GOT3 (cell line): ENCODE measurements around the gene VPS13D.

Experiments used
- DNase-seq: peaks from one replicate; lab custom pipeline; 2025; ENCODE audit warnings: mixed read lengths; lab: John Stamatoyannopoulos, UW

VPS13D gene, protein sequence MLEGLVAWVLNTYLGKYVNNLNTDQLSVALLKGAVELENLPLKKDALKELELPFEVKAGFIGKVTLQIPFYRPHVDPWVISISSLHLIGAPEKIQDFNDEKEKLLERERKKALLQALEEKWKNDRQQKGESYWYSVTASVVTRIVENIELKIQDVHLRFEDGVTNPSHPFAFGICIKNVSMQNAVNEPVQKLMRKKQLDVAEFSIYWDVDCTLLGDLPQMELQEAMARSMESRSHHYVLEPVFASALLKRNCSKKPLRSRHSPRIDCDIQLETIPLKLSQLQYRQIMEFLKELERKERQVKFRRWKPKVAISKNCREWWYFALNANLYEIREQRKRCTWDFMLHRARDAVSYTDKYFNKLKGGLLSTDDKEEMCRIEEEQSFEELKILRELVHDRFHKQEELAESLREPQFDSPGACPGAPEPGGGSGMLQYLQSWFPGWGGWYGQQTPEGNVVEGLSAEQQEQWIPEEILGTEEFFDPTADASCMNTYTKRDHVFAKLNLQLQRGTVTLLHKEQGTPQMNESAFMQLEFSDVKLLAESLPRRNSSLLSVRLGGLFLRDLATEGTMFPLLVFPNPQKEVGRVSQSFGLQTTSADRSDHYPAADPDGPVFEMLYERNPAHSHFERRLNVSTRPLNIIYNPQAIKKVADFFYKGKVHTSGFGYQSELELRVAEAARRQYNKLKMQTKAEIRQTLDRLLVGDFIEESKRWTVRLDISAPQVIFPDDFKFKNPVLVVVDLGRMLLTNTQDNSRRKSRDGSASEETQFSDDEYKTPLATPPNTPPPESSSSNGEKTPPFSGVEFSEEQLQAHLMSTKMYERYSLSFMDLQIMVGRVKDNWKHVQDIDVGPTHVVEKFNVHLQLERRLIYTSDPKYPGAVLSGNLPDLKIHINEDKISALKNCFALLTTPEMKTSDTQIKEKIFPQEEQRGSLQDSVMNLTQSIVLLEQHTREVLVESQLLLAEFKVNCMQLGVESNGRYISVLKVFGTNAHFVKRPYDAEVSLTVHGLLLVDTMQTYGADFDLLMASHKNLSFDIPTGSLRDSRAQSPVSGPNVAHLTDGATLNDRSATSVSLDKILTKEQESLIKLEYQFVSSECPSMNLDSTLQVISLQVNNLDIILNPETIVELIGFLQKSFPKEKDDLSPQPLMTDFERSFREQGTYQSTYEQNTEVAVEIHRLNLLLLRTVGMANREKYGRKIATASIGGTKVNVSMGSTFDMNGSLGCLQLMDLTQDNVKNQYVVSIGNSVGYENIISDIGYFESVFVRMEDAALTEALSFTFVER (N-terminal part only)

DNA sequence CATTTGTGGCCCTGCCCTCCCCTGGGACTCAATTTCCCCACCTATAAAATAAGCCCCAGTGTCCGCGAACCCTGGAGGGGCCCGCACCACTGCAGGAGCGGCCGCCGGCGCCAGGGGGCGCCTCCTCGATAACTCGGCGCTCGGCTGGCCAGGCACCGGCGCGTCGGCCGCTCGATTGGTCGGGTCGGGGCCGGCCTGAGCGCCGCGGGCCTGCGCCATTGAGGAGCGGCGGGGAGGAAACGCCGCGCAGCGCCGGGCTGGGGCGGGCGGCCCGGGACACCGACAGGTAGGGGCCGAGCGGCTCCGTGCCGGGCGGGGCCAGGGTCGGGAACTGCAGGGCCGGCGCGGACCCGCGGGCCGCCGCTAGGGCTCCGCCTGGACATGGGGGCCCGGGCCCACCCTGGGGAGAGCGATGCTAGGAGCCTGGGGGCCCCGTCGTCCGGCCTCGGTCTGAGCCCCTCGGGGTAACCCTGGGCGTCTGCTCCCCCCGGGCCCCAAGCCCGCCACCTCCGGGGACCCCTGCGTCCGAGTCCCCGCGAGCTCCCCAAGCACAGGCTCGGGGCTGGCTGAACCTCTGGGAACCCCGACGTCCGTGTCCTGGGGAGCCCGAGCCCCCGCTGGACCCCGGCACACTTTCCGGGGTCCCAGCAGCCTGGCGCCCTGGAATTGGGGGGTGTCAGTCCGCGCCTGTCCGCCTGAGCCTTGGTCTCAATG, at the start of gene VPS13D:
VPS13D (plus strand) TSS at position 196 of the 714 bp plus-strand sequence. CDS start 4,237 bp downstream, outside the sequence.
- DNase-seq: peak; percentile 44

- no peak for DNase-seq
Measured at GRCh38 chr1:12180315-12180714, 49.5 kb upstream of the VPS13D start.

- DNase-seq: no peak
Measured at GRCh38 chr1:12180903-12181302, 48.9 kb upstream of the VPS13D start.

DNA sequence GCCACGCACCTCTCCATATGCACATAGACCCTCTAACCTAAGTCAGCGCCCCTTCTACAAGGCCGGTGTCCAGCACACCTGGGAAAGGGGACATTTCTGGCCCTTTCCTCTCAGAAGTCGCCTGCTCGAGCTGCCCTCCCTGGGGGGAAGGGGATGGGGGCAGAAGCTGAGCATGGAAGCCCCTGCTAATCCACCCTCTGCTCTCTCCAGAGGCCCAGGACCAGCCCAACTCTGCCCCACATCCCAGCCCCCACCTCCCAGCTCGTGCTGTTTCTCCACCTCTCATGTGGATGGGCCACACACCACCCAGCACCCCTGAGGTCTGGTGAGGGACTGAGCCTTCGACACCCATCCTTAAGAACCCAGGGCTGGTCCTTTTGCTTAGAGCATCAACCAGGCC, 48.3 kb upstream of the VPS13D start:
- no peak for DNase-seq

DNA sequence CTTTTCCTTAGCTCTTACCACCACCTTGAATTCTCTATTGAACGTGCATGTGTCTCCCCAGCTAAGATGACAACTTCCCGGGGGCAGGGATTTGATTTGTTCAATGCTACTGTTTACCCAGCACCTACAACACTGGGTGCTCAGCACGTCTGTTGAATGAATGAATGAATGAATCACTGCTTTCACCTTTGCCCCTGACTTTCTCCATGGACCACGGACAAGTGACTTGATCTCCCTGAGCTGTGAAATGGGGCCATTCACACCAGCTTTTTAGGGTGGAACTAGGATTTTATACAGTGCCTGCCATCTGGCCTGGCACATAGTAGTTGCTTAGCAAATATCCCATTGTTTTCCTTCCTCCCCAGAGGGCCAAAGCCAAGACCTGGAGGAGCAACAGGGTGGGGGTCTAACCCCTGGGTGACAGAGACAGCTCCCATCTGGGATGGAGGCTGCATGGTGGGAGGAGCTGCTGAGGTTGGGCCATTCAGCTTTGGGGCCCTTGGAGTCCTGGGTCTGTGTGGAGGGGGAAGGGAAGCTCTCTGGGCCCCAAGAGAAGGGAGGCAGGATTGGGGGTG, 47.3 kb upstream of the VPS13D start:
- DNase-seq: no peak

DNA sequence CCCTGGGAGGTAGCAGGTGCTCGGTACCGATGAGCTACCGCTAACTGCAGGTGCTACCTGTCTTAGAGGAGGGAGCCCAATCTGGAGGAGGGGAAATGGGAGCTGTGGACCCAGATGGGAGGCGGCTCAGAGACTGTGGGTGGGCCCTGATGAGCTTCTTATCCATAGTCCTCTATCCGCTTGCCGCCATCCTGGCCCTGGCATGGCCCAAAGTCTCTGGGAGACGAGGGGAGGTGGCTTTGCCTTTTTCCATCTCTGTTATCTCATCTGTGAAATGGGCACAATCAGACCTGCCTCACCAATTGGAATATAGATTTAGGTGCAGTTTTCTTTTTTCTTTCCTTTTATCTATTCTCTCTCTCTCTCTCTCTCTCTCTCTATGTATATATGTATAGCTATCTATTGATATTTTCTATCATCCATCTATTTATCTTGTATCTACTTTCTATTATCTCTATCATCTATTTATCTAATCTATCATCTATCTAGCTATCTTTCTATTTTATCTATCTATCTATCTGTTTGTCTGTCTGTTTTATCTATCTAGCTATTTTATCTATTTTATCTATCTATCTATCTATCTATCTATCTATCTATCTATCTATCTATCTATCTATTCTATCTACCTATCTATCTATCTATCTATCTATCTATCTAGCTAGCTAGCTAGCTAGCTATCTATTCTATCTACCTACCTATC, 46.6 kb upstream of the VPS13D start:
- no peak for DNase-seq

DNA sequence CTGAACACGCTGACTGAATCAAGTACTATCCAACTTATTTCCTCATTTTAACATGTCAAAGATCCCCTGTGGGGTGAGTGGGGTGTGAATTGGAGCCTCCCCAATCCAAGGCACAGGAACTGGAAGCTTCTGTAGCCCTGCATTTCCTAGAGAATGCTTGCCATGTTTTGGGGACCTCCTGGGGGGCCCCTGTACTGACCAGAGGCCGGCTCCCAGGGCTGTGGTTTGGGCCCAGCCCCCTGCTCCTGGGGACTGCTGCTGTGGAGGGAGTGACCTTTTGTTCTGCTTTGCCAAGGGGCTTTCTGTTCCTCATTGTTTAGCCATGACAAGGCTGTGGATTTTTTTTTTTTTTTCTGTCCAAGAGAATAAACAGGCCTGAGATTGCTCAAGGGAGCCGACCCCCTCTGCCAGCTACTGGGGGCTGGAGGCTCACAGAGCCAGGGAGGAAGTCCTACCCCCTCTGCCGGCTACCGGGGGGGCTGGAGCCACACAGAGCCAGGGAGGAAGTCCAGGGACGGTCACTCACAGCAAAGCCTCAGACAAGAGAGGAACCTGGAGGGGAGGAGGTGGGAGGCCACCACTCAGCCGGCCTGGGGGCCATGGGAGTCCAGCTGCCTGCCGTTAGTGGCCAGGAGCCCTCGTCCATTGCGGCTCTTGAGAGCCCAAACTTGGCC, 45.7 kb upstream of the VPS13D start:
- DNase-seq: no peak

DNA sequence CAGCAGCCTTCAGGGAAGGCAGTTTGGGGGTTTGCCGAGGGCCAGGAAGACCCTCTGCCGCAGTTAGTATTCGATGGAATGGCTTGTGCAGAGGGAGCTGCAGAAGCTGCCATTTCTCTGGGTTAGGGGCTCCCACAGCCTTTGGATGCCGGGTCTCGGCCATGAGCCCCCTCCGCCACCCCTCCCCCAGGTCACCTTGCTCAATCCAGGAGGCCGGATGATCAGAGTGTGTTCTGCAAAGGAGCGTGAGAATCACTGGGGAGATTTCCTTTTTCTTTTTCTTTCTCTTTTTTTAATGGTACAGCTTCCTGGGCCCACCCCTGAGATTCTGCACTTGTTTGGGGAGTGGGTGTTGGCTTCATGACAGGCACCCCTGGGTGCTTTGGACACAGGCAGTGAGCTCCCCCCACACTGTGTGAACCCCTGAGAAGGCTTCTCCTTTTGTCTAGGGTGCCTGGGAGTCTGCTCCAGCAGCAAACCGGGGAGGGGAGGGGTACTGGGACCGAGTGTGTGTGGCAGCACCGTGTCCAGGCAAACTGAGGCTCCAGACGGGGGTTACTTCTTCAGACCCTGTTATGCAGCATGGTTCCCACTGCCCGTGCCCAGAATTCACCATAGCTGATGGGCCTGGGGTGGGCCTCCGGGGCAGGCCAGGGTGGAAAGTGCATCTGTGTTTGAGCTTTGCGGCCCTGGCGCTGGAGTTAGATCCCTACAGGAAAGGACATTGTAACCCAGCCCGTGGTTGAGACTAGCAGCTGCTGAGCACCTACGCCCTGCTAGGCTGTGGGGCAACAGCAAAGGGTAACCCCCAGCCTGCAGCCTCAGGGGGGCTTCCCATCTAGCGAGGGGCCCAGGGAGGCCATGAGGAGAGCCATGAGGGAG, 44.6 kb upstream of the VPS13D start:
- no peak for DNase-seq

GRCh38 chr1:12185918-12186678, 43.7 kb upstream of the VPS13D start:
- no peak for DNase-seq

DNA sequence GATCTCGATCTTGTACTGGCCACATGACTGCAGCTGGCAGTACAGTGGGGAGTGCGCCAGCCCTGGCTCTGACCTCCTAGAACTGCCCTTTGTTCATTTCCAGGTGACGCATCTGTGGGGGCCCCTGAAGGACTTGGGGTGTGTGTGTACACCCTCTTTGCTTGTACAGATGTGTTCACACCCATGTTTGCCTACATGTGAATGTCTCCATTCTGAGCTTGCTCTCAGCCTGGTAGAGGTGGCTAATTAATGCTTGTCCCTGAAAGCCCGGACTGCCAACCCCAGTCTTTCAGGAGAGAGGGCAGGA, 43.2 kb upstream of the VPS13D start:
- no peak for DNase-seq

- DNase-seq: no peak
Measured at GRCh38 chr1:12188115-12188514, 41.7 kb upstream of the VPS13D start.

- DNase-seq: no peak
Measured at GRCh38 chr1:12188657-12189327, 41.0 kb upstream of the VPS13D start.

- DNase-seq: no peak
Measured at GRCh38 chr1:12189328-12189682, 40.5 kb upstream of the VPS13D start.

GRCh38 chr1:12191242-12192032, 38.4 kb upstream of the VPS13D start:
- DNase-seq: no peak

- no peak for DNase-seq
Measured at GRCh38 chr1:12194666-12195216, 35.1 kb upstream of the VPS13D start.

GRCh38 chr1:12195416-12195815, 34.4 kb upstream of the VPS13D start:
- DNase-seq: no peak
